GM18508 (cell line): ENCODE measurements around the gene SEC16A.

Source experiments
- ATAC-seq: cut with Tn5 transposase; IDR thresholded peaks from one replicate; pipeline ENCODE4 v1.9.1; 2021; ENCODE audit warnings: moderate number of reproducible peaks; ENCODE audit not compliant: insufficient read depth, unreplicated experiment

SEC16A gene

GRCh38 chr9:136504512-136505348, 21.9 kb upstream of the SEC16A start:
- no peak for ATAC-seq

GRCh38 chr9:136502940-136503550, 20.2 kb upstream of the SEC16A start:
- ATAC-seq: no peak

GRCh38 chr9:136502196-136502595, 19.4 kb upstream of the SEC16A start:
- ATAC-seq: no peak

GRCh38 chr9:136501686-136502085, 18.8 kb upstream of the SEC16A start:
- ATAC-seq: no peak

- no peak for ATAC-seq
Observed at GRCh38 chr9:136499935-136500910, 17.4 kb upstream of the SEC16A start.

- no peak for ATAC-seq
Observed at GRCh38 chr9:136499071-136499934, 16.5 kb upstream of the SEC16A start.

GRCh38 chr9:136497916-136498695, 15.3 kb upstream of the SEC16A start:
- ATAC-seq: no peak

GRCh38 chr9:136496801-136497620, 14.2 kb upstream of the SEC16A start:
- ATAC-seq: no peak

- ATAC-seq: no peak
Observed at GRCh38 chr9:136496181-136496580, 13.3 kb upstream of the SEC16A start.

- no peak for ATAC-seq
Observed at GRCh38 chr9:136495238-136495800, 12.5 kb upstream of the SEC16A start.

GRCh38 chr9:136494531-136495215, 11.8 kb upstream of the SEC16A start:
- ATAC-seq: no peak

GRCh38 chr9:136494012-136494411, 11.2 kb upstream of the SEC16A start:
- no peak for ATAC-seq

GRCh38 chr9:136493567-136493971, 10.7 kb upstream of the SEC16A start:
- no peak for ATAC-seq

GRCh38 chr9:136492978-136493522, 10.2 kb upstream of the SEC16A start:
- ATAC-seq: no peak

- ATAC-seq: no peak
Observed at GRCh38 chr9:136489731-136490130, 6.9 kb upstream of the SEC16A start.

- no peak for ATAC-seq
Observed at GRCh38 chr9:136488247-136489214, 5.7 kb upstream of the SEC16A start.
